Measurements from ENCODE around the gene REX1BD. TPM values are rescaled to one million over a fixed set of nuclear protein-coding genes. Genes with fewer than 3 reads are reported as not detected.

Gene REX1BD
- total RNA-seq, 2 experiments from 2014 or later: 91.5 to 98.7 TPM

DNA sequence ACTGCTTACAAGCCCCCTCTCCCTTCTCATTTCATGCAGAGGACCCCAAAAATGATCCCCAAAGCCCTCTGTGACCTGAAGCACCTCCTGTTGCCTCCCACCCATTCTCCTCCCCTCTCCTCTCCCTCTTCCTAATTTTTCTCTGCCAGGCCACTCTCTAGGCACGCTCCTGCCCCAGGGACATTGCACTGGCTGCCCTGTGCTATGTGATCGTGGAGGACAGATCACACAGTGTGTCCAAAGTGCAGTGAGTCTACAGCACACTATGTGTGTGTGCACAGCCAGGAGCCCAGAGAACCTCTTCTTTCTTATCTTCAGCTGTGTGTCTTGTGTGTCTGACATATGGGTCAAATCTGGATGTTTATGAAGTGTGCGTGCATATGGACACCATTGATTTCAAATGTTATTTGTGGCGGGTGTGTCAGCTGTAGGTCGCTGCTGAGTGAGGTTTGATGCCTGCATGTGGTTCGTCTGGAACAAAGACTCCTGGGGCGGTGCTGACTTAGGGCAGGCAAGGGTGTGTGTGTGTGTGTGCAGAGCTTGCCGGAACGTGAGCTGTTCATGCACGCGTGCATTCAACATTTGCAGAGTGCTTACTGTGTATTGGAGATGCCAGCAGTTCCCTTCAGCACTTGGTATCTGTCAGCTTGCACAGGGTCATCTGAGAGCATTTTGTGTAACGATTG is 46.2 kb downstream of the REX1BD start:
- ChIA-PET CTCF (interaction anchor here (0.8 to 1.0 kb wide), 2 partner anchors 112 to 194 kb away, joined by 3 to 4 read pairs; no protein-coding TSS in a partner anchor), POLR2A (interaction anchor here (0.7 kb wide), 1 partner anchor 196 kb away, joined by 3 read pairs; no protein-coding TSS in a partner anchor)
- H3K27ac Mint-ChIP-seq: no peak overlapping the region
- DNase-seq: no peak
- ATAC-seq: no peak
- H3K36me3 Mint-ChIP-seq (ENCODE audit: low read depth): no peaks in the 10 kb centered on the region
- no peak overlapping the region for H3K4me3 Mint-ChIP-seq
- no peaks in the 10 kb centered on the region for H3K9me3 Mint-ChIP-seq (ENCODE audit: insufficient read depth)
- peaks cover 22% of the 10 kb centered on the region for H3K4me1 Mint-ChIP-seq (ENCODE audit: low read depth)
- H3K27me3 Mint-ChIP-seq (ENCODE audit: low read depth): peaks cover 9% of the 10 kb centered on the region

DNA sequence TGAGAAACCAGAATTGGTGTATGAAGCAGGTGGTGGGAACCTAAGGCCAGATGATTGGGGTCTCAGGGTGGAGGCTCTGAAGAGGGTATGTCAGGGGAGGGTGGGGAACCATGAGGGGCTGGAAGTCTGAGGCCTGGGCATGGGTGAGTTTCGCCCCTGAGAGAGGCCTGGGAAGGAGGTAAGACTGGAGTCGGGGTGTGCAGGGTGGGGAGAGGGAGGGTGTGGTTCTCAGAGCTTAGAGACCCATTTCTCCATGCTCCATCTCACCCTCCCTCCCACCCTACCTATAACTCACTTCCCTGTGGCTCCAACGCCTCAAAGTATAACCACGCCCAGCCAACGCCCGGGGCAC is 47.2 kb downstream of the REX1BD start:
- H3K9me3 Mint-ChIP-seq (ENCODE audit: insufficient read depth): no peaks in the 10 kb centered on the region
- ATAC-seq (no peak), DNase-seq (no peak)
- peaks cover 22% of the 10 kb centered on the region for H3K4me1 Mint-ChIP-seq (ENCODE audit: low read depth)
- peak overlapping the region; percentile 85 for H3K4me3 Mint-ChIP-seq
- H3K27ac Mint-ChIP-seq: peak overlapping the region; percentile 87
- ChIA-PET POLR2A (interaction anchor here (0.7 kb wide), 1 partner anchor 41 kb away, joined by 3 read pairs; no protein-coding TSS in a partner anchor), CTCF (interaction anchor here (0.8 kb wide), 1 partner anchor 113 kb away, joined by 3 read pairs; no protein-coding TSS in a partner anchor)
- peaks cover 9% of the 10 kb centered on the region for H3K27me3 Mint-ChIP-seq (ENCODE audit: low read depth)
- no peaks in the 10 kb centered on the region for H3K36me3 Mint-ChIP-seq (ENCODE audit: low read depth)

DNA sequence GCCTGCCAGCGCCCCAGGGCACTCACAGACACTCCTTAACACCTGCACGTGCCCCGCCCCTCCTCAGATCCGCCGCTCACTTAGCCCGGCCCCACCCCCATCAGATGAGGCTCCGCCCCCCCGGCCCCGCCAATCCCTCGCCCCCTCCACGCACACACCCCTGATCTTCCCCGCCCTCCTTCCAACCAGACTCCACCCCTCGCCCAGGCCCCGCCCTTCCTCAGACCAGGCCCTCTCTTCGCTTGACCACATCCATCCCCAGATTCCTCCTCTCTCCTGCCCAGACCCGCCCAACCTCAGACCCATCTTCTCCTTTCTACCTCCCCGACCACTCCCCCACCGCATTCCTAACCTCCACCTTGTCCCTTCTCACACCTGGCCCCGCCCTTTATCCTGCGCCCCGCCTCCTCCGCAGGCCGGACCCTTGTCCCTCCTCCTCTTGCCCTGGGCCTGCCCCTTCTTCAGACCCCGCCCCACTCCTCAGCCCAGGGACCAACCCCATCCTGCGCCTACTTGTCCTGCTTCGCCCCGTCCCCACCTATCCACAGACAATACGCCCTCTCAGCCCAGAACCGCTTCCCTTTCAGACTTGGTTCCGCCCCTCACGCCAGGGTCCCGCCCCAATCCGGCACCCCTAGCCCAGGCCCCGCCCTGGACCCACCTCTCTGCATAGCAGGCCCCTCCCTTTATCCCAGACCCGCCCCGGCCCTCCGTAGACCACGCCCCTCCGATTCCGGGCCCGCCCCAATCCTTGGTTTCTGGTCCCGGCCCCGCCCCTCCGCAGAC is 47.8 kb downstream of the REX1BD start:
- ATAC-seq (peak; percentile 95), DNase-seq (peak; percentile 99)
- ChIA-PET CTCF (no interaction called here), POLR2A (no interaction called here)
- H3K27ac Mint-ChIP-seq: peak overlapping the region; percentile 87
- peak overlapping the region; percentile 85 for H3K4me3 Mint-ChIP-seq
- no peaks in the 10 kb centered on the region for H3K9me3 Mint-ChIP-seq (ENCODE audit: insufficient read depth)
- H3K36me3 Mint-ChIP-seq (ENCODE audit: low read depth): no peaks in the 10 kb centered on the region
- H3K4me1 Mint-ChIP-seq (ENCODE audit: low read depth): peaks cover 22% of the 10 kb centered on the region
- H3K27me3 Mint-ChIP-seq (ENCODE audit: low read depth): peaks cover 9% of the 10 kb centered on the region

DNA sequence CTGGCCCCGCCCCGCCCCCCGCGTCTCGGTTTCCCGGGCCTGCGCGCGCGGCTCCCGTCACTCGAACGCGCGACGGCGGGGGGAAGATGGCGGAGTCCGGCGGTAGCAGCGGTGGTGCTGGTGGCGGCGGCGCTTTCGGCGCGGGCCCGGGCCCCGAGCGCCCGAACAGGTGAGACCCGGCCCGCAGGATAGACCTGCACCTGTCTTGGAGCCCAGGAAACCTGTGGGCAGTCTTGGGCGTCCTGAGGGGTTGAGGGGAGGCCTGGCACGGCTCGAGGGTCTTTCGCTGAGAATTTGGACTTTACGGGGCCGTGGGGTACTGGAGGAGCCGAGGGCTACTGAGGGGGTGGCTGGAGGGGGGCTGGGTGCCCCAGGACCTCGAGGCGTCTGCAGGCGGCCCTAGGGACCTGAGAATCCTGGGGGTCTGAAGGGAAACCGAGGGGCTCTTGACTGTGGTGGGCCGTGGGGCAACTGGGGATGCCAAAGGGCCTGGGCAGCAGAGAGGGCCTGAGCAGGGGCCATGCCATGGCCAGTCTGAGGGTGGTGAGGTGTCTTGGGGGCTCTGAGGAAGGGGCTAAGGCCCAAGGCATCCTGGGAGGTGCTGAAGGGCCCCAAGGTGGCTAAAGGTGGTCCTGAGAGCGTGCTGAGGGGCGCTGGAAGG is 48.5 kb downstream of the REX1BD start, which contains the start of gene KLHL26:
Gene KLHL26 (plus strand): TSS at position 60 of the 661 bp plus-strand sequence. CDS start 27 bp downstream, at position 87.
- H3K36me3 Mint-ChIP-seq (ENCODE audit: low read depth): no peaks in the 10 kb centered on the region
- H3K27ac Mint-ChIP-seq: peak within 1 kb of the TSS; percentile 87
- peaks cover 9% of the 10 kb centered on the region for H3K27me3 Mint-ChIP-seq (ENCODE audit: low read depth)
- no peaks in the 10 kb centered on the region for H3K9me3 Mint-ChIP-seq (ENCODE audit: insufficient read depth)
- no peak for ATAC-seq
- POLR2A ChIA-PET: no interaction called here
- CTCF ChIA-PET: no interaction called here
- H3K4me3 Mint-ChIP-seq: peak within 1 kb of the TSS; percentile 85
- H3K4me1 Mint-ChIP-seq (ENCODE audit: low read depth): peaks cover 22% of the 10 kb centered on the region
- no peak for DNase-seq

DNA sequence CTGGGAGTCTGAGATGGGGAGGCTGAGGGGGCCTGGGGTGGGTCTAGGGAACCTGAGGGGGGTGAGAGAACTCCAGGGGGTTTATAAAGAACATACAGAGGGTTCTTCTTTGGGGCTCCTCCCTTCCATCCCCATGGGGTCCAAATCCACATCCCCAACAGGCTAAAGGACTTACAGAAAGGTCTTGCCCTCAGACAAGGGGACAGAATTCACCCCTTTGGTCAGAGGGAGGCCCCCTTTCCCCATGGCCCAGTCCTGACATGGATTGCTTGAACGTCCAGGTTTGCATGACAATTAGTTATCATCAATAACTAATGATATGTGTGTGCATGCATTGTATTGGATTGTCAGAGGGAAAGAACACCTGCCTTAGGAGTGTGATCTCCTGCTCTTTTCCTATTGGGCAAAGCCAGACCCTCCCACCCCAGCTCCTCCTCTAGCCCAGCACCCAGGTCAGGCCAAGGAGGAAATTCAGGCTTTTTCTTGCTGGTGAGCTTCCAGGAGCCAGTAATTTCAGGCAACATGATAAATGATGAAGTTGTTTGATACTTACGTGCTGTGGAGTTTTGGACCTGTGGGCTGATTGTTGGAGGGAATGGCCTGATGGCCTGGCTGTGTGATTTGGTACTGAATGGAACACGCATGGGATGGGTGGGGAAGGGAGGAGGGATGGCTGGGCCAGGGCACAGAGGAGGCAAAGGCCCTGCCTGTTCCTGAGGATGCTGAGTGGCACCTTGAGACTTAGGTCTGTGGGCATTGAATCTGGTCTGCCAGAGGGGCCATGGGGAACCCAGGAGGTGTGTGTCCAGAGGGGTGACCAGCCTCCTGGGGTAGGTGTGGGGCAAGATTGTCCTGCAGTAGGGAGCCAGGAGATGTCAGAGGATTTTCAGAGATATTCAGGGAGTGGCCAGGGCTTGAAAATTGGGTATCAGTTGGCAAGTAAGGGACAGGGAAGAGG is 49.4 kb downstream of the REX1BD start:
- peak; percentile 23 for DNase-seq
- CTCF ChIA-PET: no interaction called here
- H3K9me3 Mint-ChIP-seq (ENCODE audit: insufficient read depth): no peaks in the 10 kb centered on the region
- H3K36me3 Mint-ChIP-seq (ENCODE audit: low read depth): no peaks in the 10 kb centered on the region
- ATAC-seq: no peak
- H3K4me3 Mint-ChIP-seq: peak overlapping the region; percentile 85
- POLR2A ChIA-PET: no interaction called here
- H3K27me3 Mint-ChIP-seq (ENCODE audit: low read depth): peaks cover 9% of the 10 kb centered on the region
- H3K27ac Mint-ChIP-seq: peak overlapping the region; percentile 80
- H3K4me1 Mint-ChIP-seq (ENCODE audit: low read depth): peaks cover 22% of the 10 kb centered on the region

DNA sequence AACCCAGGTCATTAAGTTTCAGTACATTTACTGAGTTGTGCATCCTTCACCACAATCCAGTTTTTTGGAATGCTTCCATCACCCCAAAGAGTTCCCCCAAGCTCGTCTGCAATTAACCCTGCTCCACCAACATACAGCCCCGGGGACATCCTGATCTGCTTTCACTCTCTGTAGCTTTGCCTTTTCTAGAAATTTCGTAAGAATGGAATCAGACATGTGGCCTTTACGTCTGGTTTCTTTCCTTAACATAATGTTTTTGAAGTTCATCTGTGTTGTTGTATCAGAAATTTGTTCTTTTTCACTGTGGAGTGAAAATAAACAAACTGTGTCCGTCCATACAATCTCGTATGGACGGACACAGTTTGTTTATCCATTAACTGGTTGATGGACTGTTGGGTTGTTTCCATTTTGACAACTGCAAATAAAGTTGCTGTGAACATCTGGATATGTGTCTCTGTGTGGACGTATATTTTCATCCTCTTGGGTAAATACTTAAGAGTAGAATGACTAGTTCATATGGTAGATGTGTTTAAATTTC is 51.2 kb downstream of the REX1BD start:
- peaks cover 2% of the 10 kb centered on the region for H3K27me3 Mint-ChIP-seq (ENCODE audit: low read depth)
- H3K4me1 Mint-ChIP-seq (ENCODE audit: low read depth): peaks cover 26% of the 10 kb centered on the region
- no peak for ATAC-seq
- CTCF ChIA-PET: interaction anchor here (1.2 kb wide), 1 partner anchor 36 kb away, joined by 3 read pairs; no protein-coding TSS in a partner anchor
- H3K9me3 Mint-ChIP-seq (ENCODE audit: insufficient read depth): no peaks in the 10 kb centered on the region
- no peak for DNase-seq
- no peak overlapping the region for H3K4me3 Mint-ChIP-seq
- H3K27ac Mint-ChIP-seq: no peak overlapping the region
- H3K36me3 Mint-ChIP-seq (ENCODE audit: low read depth): no peaks in the 10 kb centered on the region
- POLR2A ChIA-PET: no interaction called here

Other genes with a start within 250 kb of the REX1BD start
- 10 to 100 TPM; 30.1 to 34.5 TPM for gene PGPEP1, start 248.2 kb upstream of the REX1BD start, total RNA-seq
- gene GDF15, start 202.6 kb upstream of the REX1BD start, total RNA-seq: not detected
- gene LRRC25, start 191.2 kb upstream of the REX1BD start, total RNA-seq: under 1 TPM; 0.53 to 0.68 TPM
- gene SSBP4, start 169.4 kb upstream of the REX1BD start, total RNA-seq: 100 to 1,000 TPM; 198 to 204 TPM
- gene ISYNA1, start 150.7 kb upstream of the REX1BD start, total RNA-seq: 10 to 100 TPM; 26.7 to 33.5 TPM
- 10 to 100 TPM; 20.8 to 22.3 TPM for gene ELL, start 66.7 kb upstream of the REX1BD start, total RNA-seq
- gene FKBP8, start 45.2 kb upstream of the REX1BD start, total RNA-seq: 100 to 1,000 TPM; 245 to 247 TPM
- gene KXD1, start 30.9 kb upstream of the REX1BD start, total RNA-seq: 100 to 1,000 TPM; 101 to 108 TPM
- 1,000 to 10,000 TPM; 1,452 to 1,556 TPM for gene UBA52, start 16.9 kb upstream of the REX1BD start, total RNA-seq
- not detected for gene CRLF1, start 18.0 kb downstream of the REX1BD start, total RNA-seq
- not detected for gene TMEM59L, start 24.1 kb downstream of the REX1BD start, total RNA-seq
- 10 to 100 TPM; 13.2 to 13.4 TPM for gene KLHL26, start 48.2 kb downstream of the REX1BD start, total RNA-seq
- 1 to 10 TPM; 7.0 to 8.0 TPM for gene CRTC1, start 94.9 kb downstream of the REX1BD start, total RNA-seq
- not detected for gene COMP, start 202.5 kb downstream of the REX1BD start, total RNA-seq
- 10 to 100 TPM; 81.8 to 84.0 TPM for gene UPF1, start 243.2 kb downstream of the REX1BD start, total RNA-seq